Neural crest cell (in vitro differentiated cells): Measurements from ENCODE around the gene APBA2. TPM values are rescaled to one million over a fixed set of nuclear protein-coding genes. Genes with fewer than 3 reads are reported as not detected.
A peak's percentile ranks its signal among the peaks of the same experiment; 100 is the strongest.

ENCODE experiments used
- DNase-seq: peaks from one replicate; pipeline ENCODE4 v3.0.0; 2021; ENCODE audit warnings: low read depth, mixed read lengths, low spot score
- H3K27ac Mint-ChIP-seq: one replicate; pipeline ENCODE4 v1.8.0; 2021; ENCODE audit warnings: mild to moderate bottlenecking, mixed read lengths; ENCODE audit not compliant: unreplicated experiment
- H3K27me3 Mint-ChIP-seq: 2 replicates; pipeline ENCODE4 v1.8.0; 2021; ENCODE audit warnings: low read depth, mild to moderate bottlenecking, mixed read lengths
- H3K36me3 Mint-ChIP-seq: 2 replicates; pipeline ENCODE4 v1.8.0; 2021; ENCODE audit warnings: low read depth, mild to moderate bottlenecking, mixed read lengths
- H3K4me1 Mint-ChIP-seq: 2 replicates; pipeline ENCODE4 v1.8.0; 2021; ENCODE audit warnings: mixed read lengths
- H3K4me3 Mint-ChIP-seq: one replicate; pipeline ENCODE4 v1.8.0; 2021; ENCODE audit warnings: mild to moderate bottlenecking, mixed read lengths
- H3K9me3 Mint-ChIP-seq: 2 replicates; pipeline ENCODE4 v1.8.0; 2021; ENCODE audit warnings: mixed read lengths
- CTCF ChIP-seq: fragments of 200-600 bp; sonication (generic); conservative IDR thresholded peaks from 2 replicates; pipeline ENCODE4 v1.5.0; 2021; ENCODE audit warnings: antibody characterized with exemption, mild to moderate bottlenecking
- total RNA-seq: library from RNA; stranded (reverse); gene quantifications from 2 replicates; pipeline ENCODE4 v1.2.1, GENCODE V29; 2021

APBA2 gene
- total RNA-seq, 1 donor from 2014 or later, result 79.9 TPM

- peaks cover 11% of the 10 kb centered on the region for H3K9me3 Mint-ChIP-seq
- no peak overlapping the region for H3K27ac Mint-ChIP-seq
- H3K4me3 Mint-ChIP-seq, result no peak overlapping the region
- DNase-seq, result no peak
- H3K4me1 Mint-ChIP-seq, result peaks cover 36% of the 10 kb centered on the region
- no peak for TF ChIP-seq CTCF
- no peaks in the 10 kb centered on the region for H3K27me3 Mint-ChIP-seq
- peaks cover 40% of the 10 kb centered on the region for H3K36me3 Mint-ChIP-seq
These were observed 171.2 kb downstream of the APBA2 start for GRCh38 chr15:29056839-29057450.

- H3K9me3 Mint-ChIP-seq, result peaks cover 8% of the 10 kb centered on the region
- no peak for TF ChIP-seq CTCF
- no peak overlapping the region for H3K27ac Mint-ChIP-seq
- no peaks in the 10 kb centered on the region for H3K27me3 Mint-ChIP-seq
- H3K4me3 Mint-ChIP-seq, result no peak overlapping the region
- DNase-seq, result no peak
- H3K36me3 Mint-ChIP-seq, result peaks cover 36% of the 10 kb centered on the region
- H3K4me1 Mint-ChIP-seq, result peaks cover 42% of the 10 kb centered on the region
These were observed 172.1 kb downstream of the APBA2 start for GRCh38 chr15:29057856-29058255.

- peaks cover 6% of the 10 kb centered on the region for H3K9me3 Mint-ChIP-seq
- no peak for TF ChIP-seq CTCF
- peaks cover 42% of the 10 kb centered on the region for H3K4me1 Mint-ChIP-seq
- no peak for DNase-seq
- no peak overlapping the region for H3K4me3 Mint-ChIP-seq
- no peak overlapping the region for H3K27ac Mint-ChIP-seq
- H3K36me3 Mint-ChIP-seq, result peaks cover 32% of the 10 kb centered on the region
- H3K27me3 Mint-ChIP-seq, result no peaks in the 10 kb centered on the region
These were observed 173.2 kb downstream of the APBA2 start for GRCh38 chr15:29058903-29059539.

GRCh38 chr15:29059871-29060640 lies 174.3 kb downstream of the APBA2 start:
- no peak for DNase-seq
- Mint-ChIP-seq H3K9me3 (peaks cover 6% of the 10 kb centered on the region), H3K4me3 (no peak overlapping the region), H3K4me1 (peaks cover 42% of the 10 kb centered on the region), H3K36me3 (peaks cover 32% of the 10 kb centered on the region), H3K27ac (peak overlapping the region; percentile 29), H3K27me3 (no peaks in the 10 kb centered on the region)
- no peak for TF ChIP-seq CTCF

GRCh38 chr15:29061746-29062145 lies 176.0 kb downstream of the APBA2 start:
- no peak overlapping the region for H3K4me3 Mint-ChIP-seq
- peak overlapping the region; percentile 67 for H3K27ac Mint-ChIP-seq
- DNase-seq, result no peak
- TF ChIP-seq CTCF, result no peak
- peaks cover 41% of the 10 kb centered on the region for H3K4me1 Mint-ChIP-seq
- H3K36me3 Mint-ChIP-seq, result peaks cover 23% of the 10 kb centered on the region
- peaks cover 6% of the 10 kb centered on the region for H3K9me3 Mint-ChIP-seq
- H3K27me3 Mint-ChIP-seq, result no peaks in the 10 kb centered on the region
